GM23338 (cell line): ENCODE data around the gene FBXO2. TPM values are rescaled to one million over a fixed set of nuclear protein-coding genes. Genes with fewer than 3 reads are reported as not detected.

Experiments
- ATAC-seq: fragments of 200-7000 bp; cut with Tn5 transposase; 3 replicates; pipeline ENCODE4 v1.9.1; 2020
- DNase-seq: peaks from one replicate; pipeline ENCODE4 v3.0.0-alpha.2; 2015; ENCODE audit warnings: low spot score
- H2AFZ ChIP-seq: fragments of 200-600 bp; sonication (generic); 2 replicates; pipeline ENCODE4 v1.8.0; 2016; ENCODE audit warnings: antibody characterized with exemption, mild to moderate bottlenecking, moderate library complexity
- H3F3A ChIP-seq: fragments of 200-600 bp; sonication (generic); replicated peaks from 2 replicates; pipeline ENCODE4 v1.8.0; 2017; ENCODE audit warnings: antibody characterized with exemption, mixed run types, low read depth
- H3K27ac ChIP-seq: fragments of 200-600 bp; sonication (generic); 2 replicates; pipeline ENCODE4 v1.6.1; 2016; ENCODE audit warnings: low read depth
- H3K27me3 ChIP-seq: fragments of 200-600 bp; sonication (generic); 2 replicates; pipeline ENCODE4 v1.8.0; 2016; ENCODE audit warnings: mild to moderate bottlenecking, mixed run types, moderate library complexity; ENCODE audit not compliant: insufficient read depth
- H3K36me3 ChIP-seq: fragments of 200-600 bp; sonication (generic); 2 replicates; pipeline ENCODE4 v1.8.0; 2016; ENCODE audit warnings: mild to moderate bottlenecking; ENCODE audit not compliant: insufficient read depth
- H3K4me1 ChIP-seq: fragments of 200-600 bp; sonication (generic); 2 replicates; pipeline ENCODE4 v1.8.0; 2016; ENCODE audit warnings: mild to moderate bottlenecking, moderate library complexity; ENCODE audit not compliant: insufficient read depth
- H3K4me2 ChIP-seq: fragments of 200-600 bp; sonication (generic); 2 replicates; pipeline ENCODE4 v1.7.1; 2017; ENCODE audit warnings: mixed run types
- H3K4me3 ChIP-seq: fragments of 200-600 bp; sonication (generic); 2 replicates; pipeline ENCODE4 v1.6.1; 2016; ENCODE audit warnings: mixed run types
- H3K79me2 ChIP-seq: fragments of 200-600 bp; sonication (generic); replicated peaks from 2 replicates; pipeline ENCODE4 v1.8.0; 2017; ENCODE audit warnings: mild to moderate bottlenecking; ENCODE audit not compliant: insufficient read depth
- H3K9me2 ChIP-seq: fragments of 200-600 bp; sonication (generic); 2 replicates; pipeline ENCODE4 v1.8.0; 2017; ENCODE audit not compliant: insufficient read depth
- H4K20me1 ChIP-seq: fragments of 200-600 bp; sonication (generic); replicated peaks from 2 replicates; pipeline ENCODE4 v1.8.0; 2017; ENCODE audit warnings: mild to moderate bottlenecking; ENCODE audit not compliant: insufficient read depth
- H3K27ac Mint-ChIP-seq: 2 replicates; pipeline ENCODE4 v1.8.0; 2020; ENCODE audit warnings: inconsistent platforms, mild to moderate bottlenecking, moderate library complexity, mixed read lengths
- H3K27me3 Mint-ChIP-seq: 3 replicates; pipeline ENCODE4 v1.8.0; 2022; ENCODE audit warnings: low read depth, mild to moderate bottlenecking, moderate library complexity, mixed read lengths, inconsistent platforms; ENCODE audit not compliant: insufficient read depth, poor library complexity
- H3K36me3 Mint-ChIP-seq: 3 replicates; pipeline ENCODE4 v1.8.0; 2021; ENCODE audit warnings: low read depth, mild to moderate bottlenecking, inconsistent platforms, moderate library complexity, mixed read lengths
- H3K4me1 Mint-ChIP-seq: 3 replicates; pipeline ENCODE4 v1.8.0; 2020; ENCODE audit warnings: mild to moderate bottlenecking, inconsistent platforms, mixed read lengths
- H3K4me3 Mint-ChIP-seq: 3 replicates; pipeline ENCODE4 v1.8.0; 2021; ENCODE audit warnings: moderate library complexity, mild to moderate bottlenecking, inconsistent platforms, mixed read lengths
- H3K9me3 Mint-ChIP-seq: 3 replicates; pipeline ENCODE4 v1.8.0; 2020; ENCODE audit warnings: moderate library complexity, mild to moderate bottlenecking, inconsistent platforms, mixed read lengths
- CREB1 ChIP-seq: fragments of 250-450 bp; sonication (Bioruptor Pico); IDR thresholded peaks from 2 replicates; pipeline ENCODE4 v1.5.0; 2020; ENCODE audit warnings: low read depth, mild to moderate bottlenecking, moderate library complexity
- EZH2 ChIP-seq: fragments of 200-600 bp; sonication (generic); IDR thresholded peaks from one replicate; pipeline ENCODE4 v1.8.0; 2017; ENCODE audit warnings: antibody characterized with exemption, mild to moderate bottlenecking, low read depth; ENCODE audit not compliant: unreplicated experiment
- EZH2phosphoT487 ChIP-seq: fragments of 200-600 bp; sonication (generic); IDR thresholded peaks from one replicate; pipeline ENCODE4 v1.8.1; 2018; ENCODE audit warnings: antibody characterized with exemption; ENCODE audit not compliant: unreplicated experiment
- JUNB ChIP-seq: IDR thresholded peaks from one replicate; pipeline ENCODE4 v1.6.1; 2016; ENCODE audit warnings: antibody characterized with exemption; ENCODE audit not compliant: unreplicated experiment
- NANOG ChIP-seq: IDR thresholded peaks from 2 replicates; pipeline ENCODE4 v1.6.1; 2016; ENCODE audit warnings: antibody characterized with exemption, borderline replicate concordance
- POLR2AphosphoS5 ChIP-seq: IDR thresholded peaks from 2 replicates; pipeline ENCODE4 v1.6.1; 2016; ENCODE audit warnings: antibody characterized with exemption, low read depth
- STAT1 ChIP-seq: IDR thresholded peaks from one replicate; pipeline ENCODE4 v1.6.1; 2016; ENCODE audit warnings: antibody characterized with exemption; ENCODE audit not compliant: unreplicated experiment
- ZNF114 ChIP-seq: fragments of 250-450 bp; sonication (Bioruptor Pico); IDR thresholded peaks from 2 replicates; pipeline ENCODE4 v1.5.0; 2020; ENCODE audit warnings: mild to moderate bottlenecking, moderate library complexity
- ZNF331 ChIP-seq: fragments of 250-450 bp; sonication (Bioruptor Pico); IDR thresholded peaks from 2 replicates; pipeline ENCODE4 v1.5.0; 2020; ENCODE audit warnings: low read depth, mild to moderate bottlenecking, moderate library complexity
- polyA plus RNA-seq: library from polyadenylated mRNA; unstranded; fragments of >200 nt; fragmentation: Nextera tagmentation; extraction: Ambion mirVana; gene quantifications from 2 replicates; pipeline ENCODE4 v1.2.1, GENCODE V29; 2016
- total RNA-seq: library from RNA; depleted of rRNA; stranded (reverse); fragments of >200 nt; shearing (Covaris generic); gene quantifications from 2 replicates; pipeline ENCODE4 v1.2.3, GENCODE V29; 2014
- TF ChIP-seq, protein P1 (sequence below): IDR thresholded peaks from one replicate; pipeline ENCODE4 v1.6.1; 2018; ENCODE audit warnings: antibody characterized with exemption; ENCODE audit not compliant: unreplicated experiment
- TF ChIP-seq, protein P2 (sequence below): IDR thresholded peaks from 2 replicates; pipeline ENCODE4 v1.6.1; 2016; ENCODE audit warnings: antibody characterized with exemption
- TF ChIP-seq, protein P3 (sequence below): fragments of 250-450 bp; sonication (Bioruptor Pico); IDR thresholded peaks from 2 replicates; pipeline ENCODE4 v1.5.0; 2020; ENCODE audit warnings: mild to moderate bottlenecking, moderate library complexity
- TF ChIP-seq, protein P4 (sequence below), 2 experiments: fragments of 200-600 bp in 1 of 2; sonication (generic) in 1 of 2; conservative IDR thresholded peaks; 2 replicates each; pipeline versions ENCODE4 v1.5.1 to v1.6.1; 2016 to 2017; ENCODE audit warnings: antibody characterized with exemption in 2 of 2, low read depth in 2 of 2, mild to moderate bottlenecking in 2 of 2, moderate library complexity in 1 of 2

The FBXO2 gene
- total and polyA plus RNA-seq, 2 experiments from 2014 or later = 44.4 to 84.6 TPM

DNA sequence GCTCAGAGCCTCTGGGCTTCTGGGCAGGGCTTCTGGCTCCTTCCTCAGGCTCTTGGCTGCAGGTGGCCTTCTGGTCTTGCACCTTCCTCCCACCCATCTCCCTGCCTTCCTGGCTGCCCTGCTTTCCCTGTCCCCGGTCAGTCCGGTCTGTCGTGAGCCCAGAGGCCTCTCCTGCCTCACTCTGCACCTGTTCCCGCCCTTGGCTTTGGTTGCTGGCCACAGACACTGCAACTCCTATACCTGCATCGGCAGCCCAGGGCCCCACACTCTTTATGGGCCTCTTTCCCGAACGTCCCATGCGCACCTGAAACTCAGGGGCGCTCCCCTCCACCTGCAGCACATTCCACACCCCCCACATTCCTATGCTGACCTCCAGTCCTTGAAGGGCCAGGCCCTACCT, 7.9 kb downstream of the FBXO2 start:
- Histone ChIP-seq H3K36me3 (no peaks in the 10 kb centered on the region), H3K79me2 (0 out of 2 replicates have a peak, but pooled peaks cover under 1% of the 10 kb centered on the region), H3F3A (peaks cover 10% of the 10 kb centered on the region; the same call in 1 of the 2 replicates), H2AFZ (no peak overlapping the region), H3K27ac (no peak overlapping the region), H3K4me1 (peaks cover 12% of the 10 kb centered on the region), H3K27me3 (no peaks in the 10 kb centered on the region), H3K4me2 (no peak overlapping the region), H4K20me1 (peaks cover 6% of the 10 kb centered on the region), H3K9me2 (no peaks in the 10 kb centered on the region), H3K4me3 (no peak overlapping the region)
- Mint-ChIP-seq H3K27me3 (peaks cover 13% of the 10 kb centered on the region), H3K36me3 (peaks cover 2% of the 10 kb centered on the region; the same call in 1 of the 3 replicates), H3K4me1 (peaks cover 21% of the 10 kb centered on the region), H3K27ac (no peak overlapping the region), H3K9me3 (no peaks in the 10 kb centered on the region), H3K4me3 (no peak overlapping the region)
- no peak for ATAC-seq
- TF ChIP-seq NANOG (no peak), EZH2phosphoT487 (no peak), EZH2 (no peak), JUNB (no peak), POLR2AphosphoS5 (no peak), CREB1 (CRISPR knock-in tag) (no peak), ZNF331 (no peak), ZNF114 (CRISPR knock-in tag) (no peak), STAT1 (no peak)
- TF ChIP-seq, protein P1, sequence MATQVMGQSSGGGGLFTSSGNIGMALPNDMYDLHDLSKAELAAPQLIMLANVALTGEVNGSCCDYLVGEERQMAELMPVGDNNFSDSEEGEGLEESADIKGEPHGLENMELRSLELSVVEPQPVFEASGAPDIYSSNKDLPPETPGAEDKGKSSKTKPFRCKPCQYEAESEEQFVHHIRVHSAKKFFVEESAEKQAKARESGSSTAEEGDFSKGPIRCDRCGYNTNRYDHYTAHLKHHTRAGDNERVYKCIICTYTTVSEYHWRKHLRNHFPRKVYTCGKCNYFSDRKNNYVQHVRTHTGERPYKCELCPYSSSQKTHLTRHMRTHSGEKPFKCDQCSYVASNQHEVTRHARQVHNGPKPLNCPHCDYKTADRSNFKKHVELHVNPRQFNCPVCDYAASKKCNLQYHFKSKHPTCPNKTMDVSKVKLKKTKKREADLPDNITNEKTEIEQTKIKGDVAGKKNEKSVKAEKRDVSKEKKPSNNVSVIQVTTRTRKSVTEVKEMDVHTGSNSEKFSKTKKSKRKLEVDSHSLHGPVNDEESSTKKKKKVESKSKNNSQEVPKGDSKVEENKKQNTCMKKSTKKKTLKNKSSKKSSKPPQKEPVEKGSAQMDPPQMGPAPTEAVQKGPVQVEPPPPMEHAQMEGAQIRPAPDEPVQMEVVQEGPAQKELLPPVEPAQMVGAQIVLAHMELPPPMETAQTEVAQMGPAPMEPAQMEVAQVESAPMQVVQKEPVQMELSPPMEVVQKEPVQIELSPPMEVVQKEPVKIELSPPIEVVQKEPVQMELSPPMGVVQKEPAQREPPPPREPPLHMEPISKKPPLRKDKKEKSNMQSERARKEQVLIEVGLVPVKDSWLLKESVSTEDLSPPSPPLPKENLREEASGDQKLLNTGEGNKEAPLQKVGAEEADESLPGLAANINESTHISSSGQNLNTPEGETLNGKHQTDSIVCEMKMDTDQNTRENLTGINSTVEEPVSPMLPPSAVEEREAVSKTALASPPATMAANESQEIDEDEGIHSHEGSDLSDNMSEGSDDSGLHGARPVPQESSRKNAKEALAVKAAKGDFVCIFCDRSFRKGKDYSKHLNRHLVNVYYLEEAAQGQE = no peak
- TF ChIP-seq, protein P2, sequence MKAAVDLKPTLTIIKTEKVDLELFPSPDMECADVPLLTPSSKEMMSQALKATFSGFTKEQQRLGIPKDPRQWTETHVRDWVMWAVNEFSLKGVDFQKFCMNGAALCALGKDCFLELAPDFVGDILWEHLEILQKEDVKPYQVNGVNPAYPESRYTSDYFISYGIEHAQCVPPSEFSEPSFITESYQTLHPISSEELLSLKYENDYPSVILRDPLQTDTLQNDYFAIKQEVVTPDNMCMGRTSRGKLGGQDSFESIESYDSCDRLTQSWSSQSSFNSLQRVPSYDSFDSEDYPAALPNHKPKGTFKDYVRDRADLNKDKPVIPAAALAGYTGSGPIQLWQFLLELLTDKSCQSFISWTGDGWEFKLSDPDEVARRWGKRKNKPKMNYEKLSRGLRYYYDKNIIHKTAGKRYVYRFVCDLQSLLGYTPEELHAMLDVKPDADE = no peak
- TF ChIP-seq, protein P3, sequence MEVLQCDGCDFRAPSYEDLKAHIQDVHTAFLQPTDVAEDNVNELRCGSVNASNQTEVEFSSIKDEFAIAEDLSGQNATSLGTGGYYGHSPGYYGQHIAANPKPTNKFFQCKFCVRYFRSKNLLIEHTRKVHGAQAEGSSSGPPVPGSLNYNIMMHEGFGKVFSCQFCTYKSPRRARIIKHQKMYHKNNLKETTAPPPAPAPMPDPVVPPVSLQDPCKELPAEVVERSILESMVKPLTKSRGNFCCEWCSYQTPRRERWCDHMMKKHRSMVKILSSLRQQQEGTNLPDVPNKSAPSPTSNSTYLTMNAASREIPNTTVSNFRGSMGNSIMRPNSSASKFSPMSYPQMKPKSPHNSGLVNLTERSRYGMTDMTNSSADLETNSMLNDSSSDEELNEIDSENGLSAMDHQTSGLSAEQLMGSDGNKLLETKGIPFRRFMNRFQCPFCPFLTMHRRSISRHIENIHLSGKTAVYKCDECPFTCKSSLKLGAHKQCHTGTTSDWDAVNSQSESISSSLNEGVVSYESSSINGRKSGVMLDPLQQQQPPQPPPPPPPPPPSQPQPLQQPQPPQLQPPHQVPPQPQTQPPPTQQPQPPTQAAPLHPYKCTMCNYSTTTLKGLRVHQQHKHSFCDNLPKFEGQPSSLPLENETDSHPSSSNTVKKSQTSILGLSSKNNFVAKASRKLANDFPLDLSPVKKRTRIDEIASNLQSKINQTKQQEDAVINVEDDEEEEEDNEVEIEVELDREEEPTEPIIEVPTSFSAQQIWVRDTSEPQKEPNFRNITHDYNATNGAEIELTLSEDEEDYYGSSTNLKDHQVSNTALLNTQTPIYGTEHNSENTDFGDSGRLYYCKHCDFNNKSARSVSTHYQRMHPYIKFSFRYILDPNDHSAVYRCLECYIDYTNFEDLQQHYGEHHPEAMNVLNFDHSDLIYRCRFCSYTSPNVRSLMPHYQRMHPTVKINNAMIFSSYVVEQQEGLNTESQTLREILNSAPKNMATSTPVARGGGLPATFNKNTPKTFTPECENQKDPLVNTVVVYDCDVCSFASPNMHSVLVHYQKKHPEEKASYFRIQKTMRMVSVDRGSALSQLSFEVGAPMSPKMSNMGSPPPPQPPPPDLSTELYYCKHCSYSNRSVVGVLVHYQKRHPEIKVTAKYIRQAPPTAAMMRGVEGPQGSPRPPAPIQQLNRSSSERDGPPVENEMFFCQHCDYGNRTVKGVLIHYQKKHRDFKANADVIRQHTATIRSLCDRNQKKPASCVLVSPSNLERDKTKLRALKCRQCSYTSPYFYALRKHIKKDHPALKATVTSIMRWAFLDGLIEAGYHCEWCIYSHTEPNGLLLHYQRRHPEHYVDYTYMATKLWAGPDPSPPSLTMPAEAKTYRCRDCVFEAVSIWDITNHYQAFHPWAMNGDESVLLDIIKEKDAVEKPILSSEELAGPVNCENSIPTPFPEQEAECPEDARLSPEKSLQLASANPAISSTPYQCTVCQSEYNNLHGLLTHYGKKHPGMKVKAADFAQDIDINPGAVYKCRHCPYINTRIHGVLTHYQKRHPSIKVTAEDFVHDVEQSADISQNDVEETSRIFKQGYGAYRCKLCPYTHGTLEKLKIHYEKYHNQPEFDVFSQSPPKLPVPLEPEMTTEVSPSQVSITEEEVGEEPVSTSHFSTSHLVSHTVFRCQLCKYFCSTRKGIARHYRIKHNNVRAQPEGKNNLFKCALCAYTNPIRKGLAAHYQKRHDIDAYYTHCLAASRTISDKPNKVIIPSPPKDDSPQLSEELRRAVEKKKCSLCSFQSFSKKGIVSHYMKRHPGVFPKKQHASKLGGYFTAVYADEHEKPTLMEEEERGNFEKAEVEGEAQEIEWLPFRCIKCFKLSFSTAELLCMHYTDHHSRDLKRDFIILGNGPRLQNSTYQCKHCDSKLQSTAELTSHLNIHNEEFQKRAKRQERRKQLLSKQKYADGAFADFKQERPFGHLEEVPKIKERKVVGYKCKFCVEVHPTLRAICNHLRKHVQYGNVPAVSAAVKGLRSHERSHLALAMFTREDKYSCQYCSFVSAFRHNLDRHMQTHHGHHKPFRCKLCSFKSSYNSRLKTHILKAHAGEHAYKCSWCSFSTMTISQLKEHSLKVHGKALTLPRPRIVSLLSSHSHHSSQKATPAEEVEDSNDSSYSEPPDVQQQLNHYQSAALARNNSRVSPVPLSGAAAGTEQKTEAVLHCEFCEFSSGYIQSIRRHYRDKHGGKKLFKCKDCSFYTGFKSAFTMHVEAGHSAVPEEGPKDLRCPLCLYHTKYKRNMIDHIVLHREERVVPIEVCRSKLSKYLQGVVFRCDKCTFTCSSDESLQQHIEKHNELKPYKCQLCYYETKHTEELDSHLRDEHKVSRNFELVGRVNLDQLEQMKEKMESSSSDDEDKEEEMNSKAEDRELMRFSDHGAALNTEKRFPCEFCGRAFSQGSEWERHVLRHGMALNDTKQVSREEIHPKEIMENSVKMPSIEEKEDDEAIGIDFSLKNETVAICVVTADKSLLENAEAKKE (CRISPR knock-in tag) = no peak
- TF ChIP-seq, protein P4, sequence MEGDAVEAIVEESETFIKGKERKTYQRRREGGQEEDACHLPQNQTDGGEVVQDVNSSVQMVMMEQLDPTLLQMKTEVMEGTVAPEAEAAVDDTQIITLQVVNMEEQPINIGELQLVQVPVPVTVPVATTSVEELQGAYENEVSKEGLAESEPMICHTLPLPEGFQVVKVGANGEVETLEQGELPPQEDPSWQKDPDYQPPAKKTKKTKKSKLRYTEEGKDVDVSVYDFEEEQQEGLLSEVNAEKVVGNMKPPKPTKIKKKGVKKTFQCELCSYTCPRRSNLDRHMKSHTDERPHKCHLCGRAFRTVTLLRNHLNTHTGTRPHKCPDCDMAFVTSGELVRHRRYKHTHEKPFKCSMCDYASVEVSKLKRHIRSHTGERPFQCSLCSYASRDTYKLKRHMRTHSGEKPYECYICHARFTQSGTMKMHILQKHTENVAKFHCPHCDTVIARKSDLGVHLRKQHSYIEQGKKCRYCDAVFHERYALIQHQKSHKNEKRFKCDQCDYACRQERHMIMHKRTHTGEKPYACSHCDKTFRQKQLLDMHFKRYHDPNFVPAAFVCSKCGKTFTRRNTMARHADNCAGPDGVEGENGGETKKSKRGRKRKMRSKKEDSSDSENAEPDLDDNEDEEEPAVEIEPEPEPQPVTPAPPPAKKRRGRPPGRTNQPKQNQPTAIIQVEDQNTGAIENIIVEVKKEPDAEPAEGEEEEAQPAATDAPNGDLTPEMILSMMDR (conservative IDR thresholded peaks at IDR 0.05; ENCODE audit: low read depth in 2 of 2) = no peak
- DNase-seq = no peak
